IMR-90 (cell line): Measurements from ENCODE around the gene ACTR1A. TPM values are rescaled to one million over a fixed set of nuclear protein-coding genes. Genes with fewer than 3 reads are reported as not detected.

Experiments
- ATAC-seq: fragments of 200-7000 bp; cut with Tn5 transposase; 2 replicates; pipeline ENCODE4 v1.9.1; 2020; ENCODE audit warnings: low read depth, mild to moderate bottlenecking, moderate library complexity
- Bru-seq: library from RNA; stranded (reverse); fragments of 400-500 nt; gene quantifications from one replicate; lab custom pipeline; 2021; lab: Mats Ljungman, UMichigan
- BruChase-seq, 2 experiments: library from RNA; stranded (reverse); fragments of 400-500 nt; gene quantifications; one replicate each; lab custom pipeline; 2021; lab: Mats Ljungman, UMichigan
- BruUV-seq: library from RNA; stranded (reverse); fragments of 400-500 nt; replicated peaks from 2 replicates; lab custom pipeline; 2021; lab: Mats Ljungman, UMichigan
- CTCF ChIA-PET: fragments of 300-600 bp; formaldehyde crosslinking; extraction: SDS; loops from one replicate; lab custom pipeline; 2021; ENCODE audit warnings: antibody characterized with exemption; lab: Yijun Ruan, JAX
- POLR2A ChIA-PET: fragments of 300-600 bp; sonication (Branson Sonifier 250); formaldehyde crosslinking; loops from one replicate; lab custom pipeline; 2022; ENCODE audit warnings: antibody characterized with exemption; ENCODE audit not compliant: unreplicated experiment; lab: Charles Lee
- DNase-seq: peaks from one replicate; pipeline ENCODE4 v3.0.0; 2013
- H2AFZ ChIP-seq: replicated peaks from 2 replicates; pipeline ENCODE3; 2013; ENCODE audit warnings: low read length, mild to moderate bottlenecking; ENCODE audit not compliant: poor library complexity
- H2AK5ac ChIP-seq: 2 replicates; pipeline ENCODE4 v1.6.1; 2013; ENCODE audit warnings: low read depth, low read length, inconsistent platforms
- H2AK9ac ChIP-seq: replicated peaks from 2 replicates; pipeline ENCODE3; 2013; ENCODE audit warnings: mild to moderate bottlenecking, low read depth, low read length, moderate library complexity; ENCODE audit not compliant: poor library complexity
- H2BK120ac ChIP-seq: 2 replicates; pipeline ENCODE4 v1.6.1; 2013; ENCODE audit warnings: low read depth, low read length, inconsistent platforms
- H2BK15ac ChIP-seq: 3 replicates; pipeline ENCODE4 v1.6.1; 2013; ENCODE audit warnings: low read depth, low read length, inconsistent platforms
- H2BK20ac ChIP-seq: 2 replicates; pipeline ENCODE4 v1.6.1; 2013; ENCODE audit warnings: low read depth, mild to moderate bottlenecking, inconsistent platforms, low read length, moderate library complexity
- H2BK5ac ChIP-seq: 2 replicates; pipeline ENCODE4 v1.6.1; 2013; ENCODE audit warnings: mild to moderate bottlenecking, low read depth, low read length, inconsistent platforms; ENCODE audit not compliant: poor library complexity, severe bottlenecking
- H3K14ac ChIP-seq: replicated peaks from 2 replicates; pipeline ENCODE4 v1.6.1; 2013; ENCODE audit warnings: low read depth, low read length, inconsistent platforms
- H3K18ac ChIP-seq: 2 replicates; pipeline ENCODE4 v1.6.1; 2013; ENCODE audit warnings: low read depth, low read length, control low read depth
- H3K23ac ChIP-seq: 2 replicates; pipeline ENCODE4 v1.6.1; 2013; ENCODE audit warnings: low read depth, low read length, inconsistent platforms
- H3K27ac ChIP-seq: 2 replicates; pipeline ENCODE4 v1.5.1; 2013; ENCODE audit warnings: mild to moderate bottlenecking, control low read depth, low read length; ENCODE audit not compliant: insufficient read depth
- H3K27me3 ChIP-seq: 2 replicates; pipeline ENCODE4 v1.6.1; 2013; ENCODE audit warnings: low read length; ENCODE audit not compliant: control insufficient read depth, insufficient read depth
- H3K36me3 ChIP-seq: 2 replicates; pipeline ENCODE4 v1.6.1; 2013; ENCODE audit warnings: low read length, mixed read lengths; ENCODE audit not compliant: control insufficient read depth, insufficient read depth
- H3K4ac ChIP-seq: 2 replicates; pipeline ENCODE4 v1.6.1; 2013; ENCODE audit warnings: low read depth, low read length, inconsistent platforms
- H3K4me1 ChIP-seq: 2 replicates; pipeline ENCODE4 v1.6.1; 2013; ENCODE audit warnings: low read length, mixed read lengths; ENCODE audit not compliant: control insufficient read depth, insufficient read depth
- H3K4me2 ChIP-seq: 2 replicates; pipeline ENCODE4 v1.6.1; 2013; ENCODE audit warnings: low read depth, mild to moderate bottlenecking, control low read depth, low read length, moderate library complexity
- H3K4me3 ChIP-seq: 2 replicates; pipeline ENCODE4 v1.5.1; 2013; ENCODE audit warnings: low read depth, mild to moderate bottlenecking, control low read depth, low read length, moderate library complexity; ENCODE audit not compliant: insufficient read depth
- H3K56ac ChIP-seq: 2 replicates; pipeline ENCODE4 v1.6.1; 2013; ENCODE audit warnings: low read length, inconsistent platforms; ENCODE audit not compliant: insufficient read depth; ENCODE audit errors: extremely low read depth
- H3K79me1 ChIP-seq, 2 experiments: 2 replicates each; pipeline ENCODE4 v1.6.1; 2013; ENCODE audit warnings: low read length in 2 of 2, inconsistent platforms in 1 of 2, low read depth in 1 of 2
- H3K9ac ChIP-seq: 2 replicates; pipeline ENCODE4 v1.6.1; 2013; ENCODE audit warnings: low read depth, low read length, control low read depth
- H3K9me1 ChIP-seq: 2 replicates; pipeline ENCODE4 v1.6.1; 2013; ENCODE audit warnings: low read length, inconsistent platforms; ENCODE audit not compliant: insufficient read depth
- H3K9me3 ChIP-seq: 2 replicates; pipeline ENCODE4 v1.6.1; 2013; ENCODE audit warnings: low read length; ENCODE audit not compliant: control insufficient read depth, insufficient read depth
- H4K20me1 ChIP-seq: 2 replicates; pipeline ENCODE4 v1.6.1; 2013; ENCODE audit warnings: low read length, inconsistent platforms; ENCODE audit not compliant: insufficient read depth
- H4K5ac ChIP-seq: 2 replicates; pipeline ENCODE4 v1.6.1; 2013; ENCODE audit warnings: mild to moderate bottlenecking, low read depth, low read length, control low read depth
- H4K8ac ChIP-seq, 2 experiments: 2 replicates each; pipeline ENCODE4 v1.6.1; 2013; ENCODE audit warnings: low read depth in 2 of 2, low read length in 2 of 2, control low read depth in 1 of 2, inconsistent platforms in 1 of 2
- H4K91ac ChIP-seq: 2 replicates; pipeline ENCODE4 v1.6.1; 2013; ENCODE audit warnings: low read depth, low read length, inconsistent platforms; ENCODE audit not compliant: insufficient read depth
- BHLHE40 ChIP-seq: fragments of 150-350 bp; IDR thresholded peaks from 2 replicates; pipeline ENCODE4 v1.6.1; 2016; ENCODE audit warnings: mild to moderate bottlenecking, low read depth, low read length
- CHD1 ChIP-seq: IDR thresholded peaks from 2 replicates; pipeline ENCODE4 v1.6.1; 2012; ENCODE audit warnings: low read depth, low read length, improper control_type of control experiment
- MXI1 ChIP-seq: IDR thresholded peaks from 2 replicates; pipeline ENCODE4 v1.6.1; 2012; ENCODE audit warnings: low read depth, mild to moderate bottlenecking, low read length, moderate library complexity, borderline replicate concordance
- POLR2A ChIP-seq: IDR thresholded peaks from 2 replicates; pipeline ENCODE4 v1.6.1; 2012; ENCODE audit warnings: mild to moderate bottlenecking, low read depth, low read length
- RCOR1 ChIP-seq: IDR thresholded peaks from 2 replicates; pipeline ENCODE4 v1.6.1; 2012; ENCODE audit warnings: mild to moderate bottlenecking, low read length, improper control_type of control experiment; ENCODE audit not compliant: insufficient replicate concordance
- WGBS, 2 experiments: methylation state at CpG; one replicate each; pipeline versions ENCODE4 v1.1.5 to v1.1.7; 2013; ENCODE audit warnings: missing lambda C conversion rate in 2 of 2; ENCODE audit not compliant: insufficient read length in 1 of 2; ENCODE audit errors: extremely low coverage in 2 of 2; 5-methylcytosine and 5-hydroxymethylcytosine counted together
- dilution Hi-C: fragments of 300-500 bp; cut with HindIII; formaldehyde crosslinking; loops from one replicate; pipeline ENCODE4 v1.14.3; 2018; ENCODE audit warnings: low sequenced_read_pairs; ENCODE audit not compliant: unreplicated experiment
- in situ Hi-C: fragments of 300-500 bp; cut with MboI; formaldehyde crosslinking; loops from 3 replicates; pipeline ENCODE4 v1.14.3; 2019; ENCODE audit warnings: low sequenced_read_pairs, inconsistent platforms, mixed read lengths
- intact Hi-C: fragments of 100-400 bp; cut with micrococcal nuclease; formaldehyde crosslinking; loops from 2 replicates; pipeline ENCODE4 v1.10.0; 2022
- long read RNA-seq: library from polyadenylated mRNA; unstranded; transcript quantifications from one replicate; pipeline ENCODE4 v2.0.0, GENCODE V29; 2021; ENCODE audit not compliant: unreplicated experiment
- polyA plus RNA-seq, 3 experiments: library from polyadenylated mRNA; depleted of rRNA; stranded (reverse); fragments of >200 nt; gene quantifications; 2 replicates each; pipeline ENCODE4 v1.2.3, GENCODE V29; 2012; ENCODE audit warnings: low replicate concordance in 1 of 3
- total RNA-seq: library from RNA; depleted of rRNA; stranded (reverse); fragments of >200 nt; gene quantifications from 2 replicates; pipeline ENCODE4 v1.2.3, GENCODE V29; 2012; rRNA removed
- TF ChIP-seq, protein P1 (sequence below): fragments of 150-350 bp; IDR thresholded peaks from 2 replicates; pipeline ENCODE4 v1.6.1; 2017; ENCODE audit warnings: mild to moderate bottlenecking, antibody characterized with exemption, low read length, low read depth

Gene ACTR1A
- total RNA-seq, result 126 and 157 TPM in 2 replicates
- polyA plus RNA-seq (2012; rRNA removed), result 142 and 155 TPM in 2 replicates
- 97.3 and 131 TPM in 2 replicates for polyA plus RNA-seq (2012; cell fraction: cytosol; rRNA removed)
- polyA plus RNA-seq (2012; cell fraction: nucleus; rRNA removed; ENCODE audit: low replicate concordance), result 83.9 and 84.0 TPM in 2 replicates
- percentile 78 among the genes with signal in this experiment for Bru-seq, nascent RNA
- BruChase-seq, experiment 1, labeled RNA remaining after a 6-hour chase, result percentile 91 among the genes with signal in this experiment
- percentile 80 among the genes with signal in this experiment for BruChase-seq, experiment 2, labeled RNA remaining after a 2-hour chase
- long read RNA-seq, transcript ACTR1A-201 (11 exons, 2,829 nt), result major isoform, 227 of 311 reads
- long read RNA-seq, partial matches to known transcripts, result 31 of 311 reads
- long read RNA-seq, other reads (novel, unspliced or antisense), result 53 of 311 reads

DNA sequence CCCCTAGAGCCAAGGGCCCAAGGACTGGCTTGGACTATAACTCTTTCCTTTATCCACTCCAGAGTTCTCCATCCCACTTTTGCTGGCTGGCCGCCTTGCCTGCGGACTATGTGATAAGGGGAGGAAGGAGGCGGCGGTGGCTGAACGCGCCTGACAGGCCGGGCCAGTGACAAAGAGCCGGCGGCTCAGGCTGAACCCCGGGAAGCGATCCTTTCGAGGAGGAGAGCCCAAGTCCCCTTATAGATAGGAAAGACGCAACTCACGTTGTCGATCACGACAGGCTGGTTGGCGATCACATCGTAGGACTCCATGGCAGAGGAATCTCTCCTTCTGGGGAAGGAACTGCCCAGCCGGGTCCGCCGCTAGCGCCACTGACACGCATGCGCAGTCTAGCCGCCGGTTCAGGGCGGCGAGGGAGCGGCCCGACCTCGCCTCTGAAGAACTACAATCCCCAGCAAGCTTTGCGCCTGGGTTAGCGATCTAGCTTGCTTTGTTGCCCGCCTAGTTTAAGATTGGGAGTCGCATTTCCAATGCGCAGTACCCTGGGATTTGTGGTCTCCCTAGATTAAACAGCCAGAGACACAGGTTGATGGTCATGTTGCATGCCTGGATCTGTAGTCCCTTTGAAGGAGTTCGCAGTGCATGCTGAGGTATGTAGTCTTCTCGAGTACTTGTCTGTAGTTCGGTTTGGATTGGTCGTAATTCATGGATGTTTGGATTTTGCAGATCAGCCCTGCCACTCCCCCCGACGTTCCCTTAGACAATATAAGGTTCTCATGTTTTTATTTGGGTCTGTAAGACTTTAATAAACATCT is at the start of gene ACTR1A:
TSS of gene ACTR1A (minus strand) at position 376 of the 815 bp plus-strand sequence. CDS start at position 311, 65 bp downstream.
- no peak within 1 kb of the TSS for H2BK15ac ChIP-seq
- in situ Hi-C loops (no loop called here), dilution Hi-C loops (loop anchor here (10.0 kb wide), 1 partner anchor 72 kb away; no protein-coding TSS in a partner anchor), intact Hi-C loops (loop anchor here (1.0 to 5.0 kb wide), 4 partner anchors 81 to 210 kb away; partner anchors contain the start of genes ARL3 and SFXN2)
- H3K23ac ChIP-seq, result peak within 1 kb of the TSS; percentile 86
- H3K4me2 ChIP-seq, result peak within 1 kb of the TSS; percentile 96
- H2AK9ac ChIP-seq, result peak within 1 kb of the TSS; percentile 97
- ATAC-seq (peak; percentile 60), DNase-seq (peak; percentile 100)
- peaks cover 2% of the 10 kb centered on the region; the same call in 1 of the 2 replicates for H3K36me3 ChIP-seq
- H2BK5ac ChIP-seq, result peak within 1 kb of the TSS; percentile 67
- H4K91ac ChIP-seq, result peak within 1 kb of the TSS; percentile 77
- peak within 1 kb of the TSS; percentile 86 for H2AK5ac ChIP-seq
- peak within 1 kb of the TSS; percentile 75 for H3K56ac ChIP-seq
- 1% methylated on average over 18 of the region's 42 CpGs; no CpG with 5 or more reads in 1 of the 2 experiments for WGBS, 2 experiments
- peak within 1 kb of the TSS; percentile 60 for H3K4me3 ChIP-seq
- peak within 1 kb of the TSS; percentile 68 for H3K27ac ChIP-seq
- peak within 1 kb of the TSS; percentile 90 for H3K14ac ChIP-seq
- H2BK120ac ChIP-seq, result no peak within 1 kb of the TSS; the same call in 1 of the 2 replicates
- no peaks in the 10 kb centered on the region for H3K9me3 ChIP-seq
- H3K4me1 ChIP-seq, result peaks cover 3% of the 10 kb centered on the region
- H3K9ac ChIP-seq, result peak within 1 kb of the TSS; percentile 91
- TF ChIP-seq BHLHE40 (no peak), CHD1 (no peak), MXI1 (0 out of 2 replicates have a peak, but pooled peaks have one; percentile 9), POLR2A (peak; percentile 43; the same call in 1 of the 2 replicates), RCOR1 (peak; percentile 43)
- TF ChIP-seq, protein P1, sequence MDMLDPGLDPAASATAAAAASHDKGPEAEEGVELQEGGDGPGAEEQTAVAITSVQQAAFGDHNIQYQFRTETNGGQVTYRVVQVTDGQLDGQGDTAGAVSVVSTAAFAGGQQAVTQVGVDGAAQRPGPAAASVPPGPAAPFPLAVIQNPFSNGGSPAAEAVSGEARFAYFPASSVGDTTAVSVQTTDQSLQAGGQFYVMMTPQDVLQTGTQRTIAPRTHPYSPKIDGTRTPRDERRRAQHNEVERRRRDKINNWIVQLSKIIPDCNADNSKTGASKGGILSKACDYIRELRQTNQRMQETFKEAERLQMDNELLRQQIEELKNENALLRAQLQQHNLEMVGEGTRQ, result peak; percentile 2; the same call in 1 of the 2 replicates
- H4K8ac ChIP-seq, result peak within 1 kb of the TSS; percentile 20 to 91; a peak in 3 of 4 replicates
- peak within 1 kb of the TSS; percentile 91 for H3K4ac ChIP-seq
- H3K9me1 ChIP-seq, result peaks cover 8% of the 10 kb centered on the region; the same call in 1 of the 2 replicates
- no TSS peak for BruUV-seq
- peaks cover 5 to 54% of the 10 kb centered on the region in 2 experiments for H3K79me1 ChIP-seq
- peak within 1 kb of the TSS; percentile 96 for H2AFZ ChIP-seq
- H2BK20ac ChIP-seq, result no peak within 1 kb of the TSS
- H4K5ac ChIP-seq, result peak within 1 kb of the TSS; percentile 23
- peak within 1 kb of the TSS; percentile 14; the same call in 1 of the 2 replicates for H3K18ac ChIP-seq
- no peaks in the 10 kb centered on the region for H3K27me3 ChIP-seq
- ChIA-PET POLR2A (interaction anchor here (0.6 kb wide), 1 partner anchor 91 kb away, joined by 3 read pairs; no protein-coding TSS in a partner anchor), CTCF (interaction anchor here (0.9 to 2.3 kb wide), 4 partner anchors 10 to 81 kb away, joined by 3 to 10 read pairs (median 4); no protein-coding TSS in a partner anchor)
- peaks cover 51% of the 10 kb centered on the region for H4K20me1 ChIP-seq
